ENCODE data around the gene USP49.
A peak's percentile ranks its signal among the peaks of the same experiment; 100 is the strongest.

The USP49 gene

DNA sequence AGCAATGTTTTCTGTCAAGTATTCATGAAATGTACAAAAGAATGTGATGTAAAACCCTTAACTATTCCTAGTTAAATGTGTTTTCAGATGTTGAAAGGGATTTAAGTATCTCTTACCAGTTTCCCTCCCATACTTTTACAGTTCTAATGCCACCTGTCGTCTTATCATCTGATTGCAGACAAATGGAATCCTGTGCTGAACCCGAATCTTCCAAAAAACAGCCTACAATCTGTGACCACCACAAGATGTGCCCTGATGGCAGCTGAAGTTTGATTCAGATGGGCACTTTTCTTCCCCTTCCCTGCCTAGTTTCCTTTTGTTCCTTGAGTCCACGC lies 105.8 kb downstream of the USP49 start:
- TF ChIP-seq EZH2phosphoT487 (IDR thresholded peaks at IDR 0.05; ENCODE audit: low read depth), result no peak
- TF ChIP-seq, protein P1, sequence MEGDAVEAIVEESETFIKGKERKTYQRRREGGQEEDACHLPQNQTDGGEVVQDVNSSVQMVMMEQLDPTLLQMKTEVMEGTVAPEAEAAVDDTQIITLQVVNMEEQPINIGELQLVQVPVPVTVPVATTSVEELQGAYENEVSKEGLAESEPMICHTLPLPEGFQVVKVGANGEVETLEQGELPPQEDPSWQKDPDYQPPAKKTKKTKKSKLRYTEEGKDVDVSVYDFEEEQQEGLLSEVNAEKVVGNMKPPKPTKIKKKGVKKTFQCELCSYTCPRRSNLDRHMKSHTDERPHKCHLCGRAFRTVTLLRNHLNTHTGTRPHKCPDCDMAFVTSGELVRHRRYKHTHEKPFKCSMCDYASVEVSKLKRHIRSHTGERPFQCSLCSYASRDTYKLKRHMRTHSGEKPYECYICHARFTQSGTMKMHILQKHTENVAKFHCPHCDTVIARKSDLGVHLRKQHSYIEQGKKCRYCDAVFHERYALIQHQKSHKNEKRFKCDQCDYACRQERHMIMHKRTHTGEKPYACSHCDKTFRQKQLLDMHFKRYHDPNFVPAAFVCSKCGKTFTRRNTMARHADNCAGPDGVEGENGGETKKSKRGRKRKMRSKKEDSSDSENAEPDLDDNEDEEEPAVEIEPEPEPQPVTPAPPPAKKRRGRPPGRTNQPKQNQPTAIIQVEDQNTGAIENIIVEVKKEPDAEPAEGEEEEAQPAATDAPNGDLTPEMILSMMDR (IDR thresholded peaks at IDR 0.05; ENCODE audit: low read depth, low read length), result no peak
- peaks cover 37% of the 10 kb centered on the region for H3K36me3 ChIP-seq (replicated peaks; ENCODE audit: low read depth, low read length)
- H3K4me2 ChIP-seq (ENCODE audit: low read length), result no peak overlapping the region
- H3K9me3 ChIP-seq (ENCODE audit: insufficient read depth, low read length), result no peaks in the 10 kb centered on the region
- no peaks in the 10 kb centered on the region for H4K20me1 ChIP-seq (ENCODE audit: insufficient read depth, low read length)
- H3K27ac ChIP-seq (ENCODE audit: low read length), result no peak overlapping the region
- no peaks in the 10 kb centered on the region for H3K27me3 ChIP-seq (ENCODE audit: low read depth, low read length)
- H3K79me2 ChIP-seq (ENCODE audit: low read length), result peaks cover 29% of the 10 kb centered on the region
- no peak overlapping the region for H3K9ac ChIP-seq (ENCODE audit: low read length)
- H3K4me3 ChIP-seq (ENCODE audit: low read length), result no peak overlapping the region
- H2AFZ ChIP-seq (ENCODE audit: low read depth, low read length), result no peak overlapping the region
- H3K4me1 ChIP-seq (ENCODE audit: low read length), result peaks cover 19% of the 10 kb centered on the region

DNA sequence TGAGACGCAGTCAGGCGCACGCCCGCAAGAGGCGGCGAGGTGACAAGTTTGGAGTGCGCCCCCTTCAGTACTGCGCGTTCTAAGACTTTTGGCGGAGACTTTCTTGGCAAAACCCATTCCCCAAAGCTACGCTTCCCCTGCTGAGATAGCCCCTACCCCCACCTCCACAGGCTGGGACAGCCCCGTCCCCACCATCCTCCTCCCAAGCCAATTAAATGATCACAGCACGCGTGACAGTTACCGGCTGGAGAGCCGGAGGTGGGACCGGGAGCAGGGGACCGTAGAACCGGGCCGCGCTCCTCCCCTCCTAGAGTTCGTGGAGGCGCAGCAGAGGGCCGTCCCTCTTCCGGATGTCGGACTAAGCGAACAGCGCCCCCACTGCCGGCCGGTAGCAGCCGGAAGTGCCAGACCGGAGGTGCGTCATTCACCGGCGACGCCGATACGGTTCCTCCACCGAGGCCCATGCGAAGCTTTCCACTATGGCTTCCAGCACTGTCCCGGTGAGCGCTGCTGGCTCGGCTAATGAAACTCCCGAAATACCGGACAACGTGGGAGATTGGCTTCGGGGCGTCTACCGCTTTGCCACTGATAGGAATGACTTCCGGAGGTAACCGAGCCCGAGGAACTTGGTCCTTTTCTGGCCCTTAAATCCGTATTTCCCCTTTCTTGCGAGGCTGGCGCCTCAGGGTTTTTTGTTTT lies 107.8 kb downstream of the USP49 start, which contains the start of gene TOMM6:
Gene TOMM6 (plus strand): TSS at position 476 of the 699 bp plus-strand sequence. CDS start 4 bp downstream, at position 480.
- H3K9me3 ChIP-seq (ENCODE audit: insufficient read depth, low read length), result no peaks in the 10 kb centered on the region
- H3K79me2 ChIP-seq (ENCODE audit: low read length), result peaks cover 29% of the 10 kb centered on the region
- no peaks in the 10 kb centered on the region for H3K27me3 ChIP-seq (ENCODE audit: low read depth, low read length)
- no peaks in the 10 kb centered on the region for H4K20me1 ChIP-seq (ENCODE audit: insufficient read depth, low read length)
- H3K9ac ChIP-seq (ENCODE audit: low read length), result peak within 1 kb of the TSS; percentile 99
- H3K4me1 ChIP-seq (ENCODE audit: low read length), result peaks cover 24% of the 10 kb centered on the region
- peak within 1 kb of the TSS; percentile 89 for H3K4me2 ChIP-seq (ENCODE audit: low read length)
- peaks cover 32% of the 10 kb centered on the region for H3K36me3 ChIP-seq (replicated peaks; ENCODE audit: low read depth, low read length)
- H2AFZ ChIP-seq (ENCODE audit: low read depth, low read length), result peak within 1 kb of the TSS; percentile 74
- H3K4me3 ChIP-seq (ENCODE audit: low read length), result peak within 1 kb of the TSS; percentile 98
- no peak for TF ChIP-seq EZH2phosphoT487 (IDR thresholded peaks at IDR 0.05; ENCODE audit: low read depth)
- TF ChIP-seq, protein P1 (IDR thresholded peaks at IDR 0.05; ENCODE audit: low read depth, low read length), result peak; percentile 84
- H3K27ac ChIP-seq (ENCODE audit: low read length), result peak within 1 kb of the TSS; percentile 85

DNA sequence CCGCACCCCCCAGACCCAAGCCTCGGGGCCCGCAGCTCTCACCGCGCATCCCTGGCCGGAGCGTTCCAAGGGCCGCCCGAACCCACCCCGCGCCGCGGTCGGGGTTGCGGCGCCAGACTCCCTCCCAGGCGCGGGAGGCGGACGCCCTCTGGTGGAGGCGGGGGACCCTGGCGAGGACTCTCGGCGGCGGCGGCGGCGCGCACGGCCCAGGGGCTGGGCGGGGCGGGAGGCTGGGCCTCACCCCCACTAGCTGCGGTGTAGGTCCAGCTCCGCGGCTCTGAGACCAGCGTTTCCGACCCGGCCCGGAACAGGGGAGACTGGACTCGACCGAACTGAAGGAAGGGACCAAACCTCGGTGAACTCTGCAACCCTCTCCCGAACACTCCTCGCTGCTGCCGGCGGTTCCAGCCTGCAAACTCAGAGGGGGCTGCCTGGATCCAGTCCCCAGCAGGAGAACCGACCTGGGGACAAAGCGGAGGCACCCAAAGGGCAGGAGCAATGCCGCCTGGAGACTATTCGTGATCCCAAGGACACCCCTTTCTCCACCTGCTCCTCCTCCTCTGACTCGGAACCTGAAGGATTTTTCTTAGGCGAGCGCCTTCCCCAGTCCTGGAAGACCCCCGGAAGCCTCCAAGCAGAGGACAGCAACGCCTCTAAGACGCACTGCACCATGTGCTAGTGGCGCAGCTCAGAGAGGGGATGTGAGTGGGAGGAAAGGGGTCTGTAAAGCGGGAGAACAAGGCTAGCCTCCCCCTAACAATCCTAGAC lies 108.5 kb downstream of the USP49 start:
- Histone ChIP-seq H3K27ac (ENCODE audit: low read length) (peak overlapping the region; percentile 85), H3K4me3 (ENCODE audit: low read length) (peak overlapping the region; percentile 98), H3K9me3 (ENCODE audit: insufficient read depth, low read length) (no peaks in the 10 kb centered on the region), H3K79me2 (ENCODE audit: low read length) (peaks cover 29% of the 10 kb centered on the region), H3K9ac (ENCODE audit: low read length) (peak overlapping the region; percentile 85), H3K36me3 (replicated peaks; ENCODE audit: low read depth, low read length) (peaks cover 26% of the 10 kb centered on the region), H3K27me3 (ENCODE audit: low read depth, low read length) (no peaks in the 10 kb centered on the region), H4K20me1 (ENCODE audit: insufficient read depth, low read length) (no peaks in the 10 kb centered on the region), H3K4me1 (ENCODE audit: low read length) (peaks cover 27% of the 10 kb centered on the region), H3K4me2 (ENCODE audit: low read length) (peak overlapping the region; percentile 89), H2AFZ (ENCODE audit: low read depth, low read length) (peak overlapping the region; percentile 68; the same call in 1 of the 2 replicates)
- TF ChIP-seq, protein P1 (IDR thresholded peaks at IDR 0.05; ENCODE audit: low read depth, low read length), result peak; percentile 76
- no peak for TF ChIP-seq EZH2phosphoT487 (IDR thresholded peaks at IDR 0.05; ENCODE audit: low read depth)
